ENCODE measurements around the gene PARP8.
"Not testable (repeated sequence)": the region's sequence is repeated elsewhere in the genome, so short reads cannot be mapped to it uniquely, and the experiment has no call there.

PARP8 gene

GRCh38 chr5:50727149-50727496, 60.7 kb downstream of the PARP8 start:
- no peak for DNase-seq (ENCODE audit: low spot score)

- no peak for DNase-seq (ENCODE audit: low spot score)
Observed at GRCh38 chr5:50727845-50728244, 61.4 kb downstream of the PARP8 start.

- no peak for DNase-seq (ENCODE audit: low spot score)
Observed at GRCh38 chr5:50730336-50730735, 63.9 kb downstream of the PARP8 start.

- no peak for DNase-seq (ENCODE audit: low spot score)
Observed at GRCh38 chr5:50730841-50731240, 64.4 kb downstream of the PARP8 start.

GRCh38 chr5:50733741-50734140, 67.3 kb downstream of the PARP8 start:
- no peak for DNase-seq (ENCODE audit: low spot score)

GRCh38 chr5:50738864-50739263, 72.4 kb downstream of the PARP8 start:
- no peak for DNase-seq (ENCODE audit: low spot score)

- no peak for DNase-seq (ENCODE audit: low spot score)
Observed at GRCh38 chr5:50740832-50741231, 74.4 kb downstream of the PARP8 start.

- no peak for DNase-seq (ENCODE audit: low spot score)
Observed at GRCh38 chr5:50744776-50745175, 78.3 kb downstream of the PARP8 start.

- DNase-seq (ENCODE audit: low spot score) = no peak
Observed at GRCh38 chr5:50745221-50745910, 78.9 kb downstream of the PARP8 start.

- DNase-seq (ENCODE audit: low spot score) = no peak
Observed at GRCh38 chr5:50749181-50749580, 82.7 kb downstream of the PARP8 start.

GRCh38 chr5:50749873-50750272, 83.4 kb downstream of the PARP8 start:
- no peak for DNase-seq (ENCODE audit: low spot score)

- DNase-seq (ENCODE audit: low spot score) = peak; percentile 26
Observed at GRCh38 chr5:50751064-50751657, 84.7 kb downstream of the PARP8 start.

GRCh38 chr5:50752800-50753199, 86.4 kb downstream of the PARP8 start:
- DNase-seq (ENCODE audit: low spot score) = no peak

GRCh38 chr5:50759526-50760270, 93.3 kb downstream of the PARP8 start:
- DNase-seq (ENCODE audit: low spot score) = no peak

GRCh38 chr5:50763351-50763750, 96.9 kb downstream of the PARP8 start:
- DNase-seq (ENCODE audit: low spot score) = no peak

- no peak for DNase-seq (ENCODE audit: low spot score)
Observed at GRCh38 chr5:50763846-50764245, 97.4 kb downstream of the PARP8 start.

GRCh38 chr5:50766042-50766441, 99.6 kb downstream of the PARP8 start:
- DNase-seq (ENCODE audit: low spot score) = no peak

- no peak for DNase-seq (ENCODE audit: low spot score)
Observed at GRCh38 chr5:50766462-50766861, 100.0 kb downstream of the PARP8 start.

- no peak for DNase-seq (ENCODE audit: low spot score)
Observed at GRCh38 chr5:50766967-50767366, 100.5 kb downstream of the PARP8 start.

- no peak for DNase-seq (ENCODE audit: low spot score)
Observed at GRCh38 chr5:50767588-50767987, 101.2 kb downstream of the PARP8 start.

- no peak for DNase-seq (ENCODE audit: low spot score)
Observed at GRCh38 chr5:50768634-50769033, 102.2 kb downstream of the PARP8 start.

GRCh38 chr5:50770441-50770840, 104.0 kb downstream of the PARP8 start:
- no peak for DNase-seq (ENCODE audit: low spot score)

- DNase-seq (ENCODE audit: low spot score) = not testable (repeated sequence)
Observed at GRCh38 chr5:50774446-50775175, 108.2 kb downstream of the PARP8 start.

All from HuH-7 (cell line).